ENCODE results near the gene SLC4A9.

DNA sequence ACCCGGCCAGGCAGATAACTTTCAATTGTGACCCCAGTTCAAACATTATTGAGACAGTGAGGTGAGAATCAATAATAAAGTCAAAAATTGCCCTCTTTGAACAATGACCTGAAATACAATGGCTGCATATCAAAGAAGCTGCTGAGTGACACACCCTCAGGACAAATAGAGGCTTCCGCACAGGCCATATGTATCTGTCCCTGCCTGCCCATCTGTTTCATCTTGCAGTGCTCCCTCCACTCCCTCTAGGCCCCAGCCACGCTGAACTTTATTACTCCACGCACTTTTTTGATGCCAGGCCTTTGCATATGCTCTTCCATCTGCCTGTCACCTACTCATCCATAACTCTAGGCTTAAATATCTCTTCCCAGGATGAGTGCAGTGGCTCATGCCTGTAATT lies 41.2 kb upstream of the SLC4A9 start:
- TF ChIP-seq, protein P1, sequence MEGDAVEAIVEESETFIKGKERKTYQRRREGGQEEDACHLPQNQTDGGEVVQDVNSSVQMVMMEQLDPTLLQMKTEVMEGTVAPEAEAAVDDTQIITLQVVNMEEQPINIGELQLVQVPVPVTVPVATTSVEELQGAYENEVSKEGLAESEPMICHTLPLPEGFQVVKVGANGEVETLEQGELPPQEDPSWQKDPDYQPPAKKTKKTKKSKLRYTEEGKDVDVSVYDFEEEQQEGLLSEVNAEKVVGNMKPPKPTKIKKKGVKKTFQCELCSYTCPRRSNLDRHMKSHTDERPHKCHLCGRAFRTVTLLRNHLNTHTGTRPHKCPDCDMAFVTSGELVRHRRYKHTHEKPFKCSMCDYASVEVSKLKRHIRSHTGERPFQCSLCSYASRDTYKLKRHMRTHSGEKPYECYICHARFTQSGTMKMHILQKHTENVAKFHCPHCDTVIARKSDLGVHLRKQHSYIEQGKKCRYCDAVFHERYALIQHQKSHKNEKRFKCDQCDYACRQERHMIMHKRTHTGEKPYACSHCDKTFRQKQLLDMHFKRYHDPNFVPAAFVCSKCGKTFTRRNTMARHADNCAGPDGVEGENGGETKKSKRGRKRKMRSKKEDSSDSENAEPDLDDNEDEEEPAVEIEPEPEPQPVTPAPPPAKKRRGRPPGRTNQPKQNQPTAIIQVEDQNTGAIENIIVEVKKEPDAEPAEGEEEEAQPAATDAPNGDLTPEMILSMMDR (IDR thresholded peaks at IDR 0.05): no peak
- no peak for TF ChIP-seq POLR2A (IDR thresholded peaks at IDR 0.05)
